ENCODE data around the gene ADAMTS14. TPM values are rescaled to one million over a fixed set of nuclear protein-coding genes. Genes with fewer than 3 reads are reported as not detected.
"Not testable (repeated sequence)": the region's sequence is repeated elsewhere in the genome, so short reads cannot be mapped to it uniquely, and the experiment has no call there.

Gene ADAMTS14
- total and polyA plus RNA-seq, 3 experiments from 2014 or later = 0.06 TPM; not detected in 2

DNA sequence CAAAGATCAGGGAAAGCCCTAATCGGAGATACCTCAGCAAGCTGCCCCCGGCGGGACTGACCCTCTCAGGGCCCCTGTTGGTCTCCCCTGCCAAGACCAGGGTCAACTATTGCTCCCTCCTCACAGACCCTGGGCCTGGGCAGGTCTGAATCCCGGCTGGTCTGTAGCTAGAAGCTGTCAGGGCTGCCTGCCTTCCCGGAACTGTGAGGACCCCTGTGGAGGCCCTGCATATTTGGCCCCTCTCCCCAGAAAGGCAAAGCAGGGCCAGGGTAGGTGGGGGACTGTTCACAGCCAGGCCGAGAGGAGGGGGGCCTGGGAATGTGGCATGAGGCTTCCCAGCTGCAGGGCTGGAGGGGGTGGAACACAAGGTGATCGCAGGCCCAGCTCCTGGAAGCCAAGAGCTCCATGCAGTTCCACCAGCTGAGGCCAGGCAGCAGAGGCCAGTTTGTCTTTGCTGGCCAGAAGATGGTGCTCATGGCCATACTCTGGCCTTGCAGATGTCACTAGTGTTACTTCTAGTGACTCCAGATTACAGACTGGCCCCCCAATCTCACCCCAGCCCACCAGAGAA lies 88.8 kb downstream of the ADAMTS14 start:
- ChIA-PET POLR2A (no interaction called here), CTCF (interaction anchor here (1.6 to 8.2 kb wide), 3 partner anchors 201 to 299 kb away, joined by 3 to 87 read pairs (median 81); no protein-coding TSS in a partner anchor)
- H3K9me3 Mint-ChIP-seq = peaks cover 0 to 9% (median 2%) of the 10 kb centered on the region in 5 donors

DNA sequence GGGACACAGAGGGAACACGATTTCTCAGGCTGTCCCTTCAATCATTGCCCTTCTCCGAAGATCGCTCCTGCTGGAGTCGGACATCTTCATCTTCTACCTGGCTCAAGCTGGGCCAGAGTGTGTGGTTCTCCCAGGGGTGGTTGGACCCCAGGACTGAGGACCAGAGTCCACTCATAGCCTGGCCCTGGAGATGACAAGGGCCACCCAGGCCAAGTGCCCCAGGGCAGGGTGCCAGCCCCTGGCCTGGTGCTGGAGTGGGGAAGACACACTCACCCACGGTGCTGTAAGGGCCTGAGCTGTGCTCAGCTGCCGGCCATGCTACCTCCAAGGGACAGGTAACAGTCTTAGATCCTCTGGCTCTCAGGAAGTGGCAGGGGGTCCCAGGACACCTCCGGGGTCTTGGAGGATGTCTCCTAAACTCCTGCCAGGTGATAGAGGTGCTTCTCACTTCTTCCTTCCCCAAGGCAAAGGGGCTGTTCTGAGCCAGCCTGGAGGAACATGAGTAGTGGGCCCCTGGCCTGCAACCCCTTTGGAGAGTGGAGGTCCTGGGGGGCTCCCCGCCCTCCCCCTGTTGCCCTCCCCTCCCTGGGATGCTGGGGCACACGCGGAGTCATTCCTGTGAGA lies 89.5 kb downstream of the ADAMTS14 start:
- H3K27me3 Mint-ChIP-seq = peaks cover 7 to 9% of the 10 kb centered on the region in 2 donors
- Histone ChIP-seq H3K27me3 (ENCODE audit: insufficient read depth, low read length, poor library complexity, severe bottlenecking) (no peaks in the 10 kb centered on the region), H3K4me1 (ENCODE audit: insufficient read depth, low read length) (peaks cover 7% of the 10 kb centered on the region), H3K9me3 (ENCODE audit: low read length) (no peaks in the 10 kb centered on the region), H3K4me3 (ENCODE audit: low read length) (no peak overlapping the region), H3K27ac (ENCODE audit: low read depth, low read length) (no peak overlapping the region), H3K36me3 (ENCODE audit: insufficient read depth, low read length) (no peaks in the 10 kb centered on the region)
- DNase-seq = no peak
- CTCF ChIA-PET = interaction anchor here (1.6 to 8.2 kb wide), 3 partner anchors 202 to 300 kb away, joined by 3 to 87 read pairs (median 81); no protein-coding TSS in a partner anchor
- H3K4me1 Mint-ChIP-seq = peaks cover 7 to 9% (median 8%) of the 10 kb centered on the region in 3 donors
- H3K4me3 Mint-ChIP-seq = no peak overlapping the region
- H3K9me3 Mint-ChIP-seq = peaks cover 0 to 12% (median 2%) of the 10 kb centered on the region in 5 donors
- H3K27ac Mint-ChIP-seq = peak overlapping the region in 1 of 8 donors; percentile 34
- POLR2A ChIA-PET = no interaction called here
- peaks cover 0 to 4% (median 1%) of the 10 kb centered on the region in 3 donors for H3K36me3 Mint-ChIP-seq

More for the DNA sequence above, 88.8 kb downstream of the ADAMTS14 start:
- peaks cover 5 to 9% of the 10 kb centered on the region in 2 donors for H3K27me3 Mint-ChIP-seq
- no peaks in the 10 kb centered on the region for H3K9me3 ChIP-seq (ENCODE audit: low read length)
- H3K4me3 Mint-ChIP-seq = no peak overlapping the region
- H3K36me3 ChIP-seq (ENCODE audit: insufficient read depth, low read length) = no peaks in the 10 kb centered on the region
- peaks cover 7 to 9% (median 8%) of the 10 kb centered on the region in 3 donors for H3K4me1 Mint-ChIP-seq
- peaks cover 0 to 1% (median 0%) of the 10 kb centered on the region in 3 donors for H3K36me3 Mint-ChIP-seq
- no peak overlapping the region for H3K4me3 ChIP-seq (ENCODE audit: low read length)
- no peak overlapping the region for H3K27ac ChIP-seq (ENCODE audit: low read depth, low read length)
- DNase-seq = no peak
- no peaks in the 10 kb centered on the region for H3K27me3 ChIP-seq (ENCODE audit: insufficient read depth, low read length, poor library complexity, severe bottlenecking)
- peaks cover 7% of the 10 kb centered on the region for H3K4me1 ChIP-seq (ENCODE audit: insufficient read depth, low read length)
- peak overlapping the region in 1 of 8 donors; percentile 92 for H3K27ac Mint-ChIP-seq

DNA sequence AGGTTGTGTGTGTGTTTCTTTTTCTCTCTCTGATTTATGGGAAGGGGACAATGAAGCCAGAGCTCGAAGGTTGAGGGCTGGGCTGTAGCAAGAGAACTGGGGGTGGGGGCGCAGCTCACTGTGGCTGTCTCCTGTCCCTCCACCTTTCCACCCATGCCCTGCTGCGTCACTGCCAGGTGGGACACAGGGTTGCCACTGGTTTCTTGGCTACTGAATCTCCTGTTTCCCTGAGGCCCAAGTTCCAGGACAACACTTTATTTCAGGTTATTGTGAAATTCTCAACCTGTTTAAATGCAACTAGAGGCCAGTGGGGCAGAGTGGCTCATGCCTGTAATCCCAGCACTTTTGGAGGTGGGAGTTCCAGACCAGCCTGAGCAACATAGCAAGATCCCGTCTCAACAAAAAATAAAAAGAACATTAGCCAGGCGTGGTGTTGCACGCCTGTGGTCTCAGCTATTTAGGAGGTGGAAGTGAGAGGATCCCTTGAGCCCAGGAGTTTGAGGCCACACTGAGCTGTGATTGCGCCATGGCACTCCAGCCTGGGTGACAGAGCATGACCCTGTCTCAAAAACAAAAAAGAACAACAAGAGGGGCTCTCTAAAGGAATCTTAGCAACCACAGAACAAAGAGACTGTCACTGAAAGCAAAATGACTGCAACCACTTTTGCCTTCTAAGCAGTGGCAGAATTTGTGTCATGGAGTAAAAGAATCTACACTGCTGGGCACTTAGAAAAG lies 90.3 kb downstream of the ADAMTS14 start:
- no peak overlapping the region for H3K27ac Mint-ChIP-seq
- no peak overlapping the region for H3K27ac ChIP-seq (ENCODE audit: low read depth, low read length)
- ChIA-PET CTCF (interaction anchor here (7.4 to 8.2 kb wide), 2 partner anchors 203 to 212 kb away, joined by 81 to 87 read pairs; no protein-coding TSS in a partner anchor), POLR2A (no interaction called here)
- peaks cover 7% of the 10 kb centered on the region for H3K4me1 ChIP-seq (ENCODE audit: insufficient read depth, low read length)
- H3K4me3 ChIP-seq (ENCODE audit: low read length) = no peak overlapping the region
- no peaks in the 10 kb centered on the region for H3K27me3 ChIP-seq (ENCODE audit: insufficient read depth, low read length, poor library complexity, severe bottlenecking)
- H3K36me3 ChIP-seq (ENCODE audit: insufficient read depth, low read length) = no peaks in the 10 kb centered on the region
- peaks cover 0 to 14% (median 2%) of the 10 kb centered on the region in 5 donors for H3K9me3 Mint-ChIP-seq
- peaks cover 7 to 9% (median 8%) of the 10 kb centered on the region in 3 donors for H3K4me1 Mint-ChIP-seq
- H3K36me3 Mint-ChIP-seq = peaks cover 0 to 5% (median 1%) of the 10 kb centered on the region in 3 donors
- DNase-seq = no peak
- H3K9me3 ChIP-seq (ENCODE audit: low read length) = no peaks in the 10 kb centered on the region
- no peak overlapping the region for H3K4me3 Mint-ChIP-seq
- peaks cover 9% of the 10 kb centered on the region in 2 donors for H3K27me3 Mint-ChIP-seq

DNA sequence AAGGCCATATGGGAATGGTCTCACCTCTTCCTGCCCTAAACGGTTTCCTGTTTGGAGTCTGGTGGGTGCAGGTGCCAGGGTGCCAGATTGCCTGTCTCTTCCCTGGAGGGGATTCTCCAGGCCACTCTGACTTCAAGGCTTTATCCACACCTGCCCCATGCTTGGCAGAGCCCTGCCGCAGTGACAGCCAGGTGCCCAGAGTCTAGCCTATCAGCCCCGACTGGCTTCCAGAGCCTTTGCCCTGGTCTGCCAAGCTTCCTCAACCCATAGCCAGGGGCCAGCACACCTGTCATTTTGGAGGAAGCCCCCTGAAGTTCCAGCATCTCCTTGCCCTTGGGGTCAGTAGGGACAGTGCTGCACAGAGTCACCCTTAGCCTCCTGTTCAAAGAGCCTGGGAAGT lies 91.3 kb downstream of the ADAMTS14 start:
- H3K36me3 Mint-ChIP-seq = peaks cover 0 to 5% (median 1%) of the 10 kb centered on the region in 3 donors
- H3K27ac Mint-ChIP-seq = no peak overlapping the region
- peaks cover 7% of the 10 kb centered on the region for H3K4me1 ChIP-seq (ENCODE audit: insufficient read depth, low read length)
- peaks cover 0 to 14% (median 2%) of the 10 kb centered on the region in 5 donors for H3K9me3 Mint-ChIP-seq
- CTCF ChIA-PET = interaction anchor here (8.2 kb wide), 1 partner anchor 204 kb away, joined by 81 read pairs; no protein-coding TSS in a partner anchor
- POLR2A ChIA-PET = no interaction called here
- peaks cover 9% of the 10 kb centered on the region in 2 donors for H3K27me3 Mint-ChIP-seq
- no peak overlapping the region for H3K27ac ChIP-seq (ENCODE audit: low read depth, low read length)
- H3K4me3 ChIP-seq (ENCODE audit: low read length) = no peak overlapping the region
- no peaks in the 10 kb centered on the region for H3K36me3 ChIP-seq (ENCODE audit: insufficient read depth, low read length)
- DNase-seq = no peak
- H3K27me3 ChIP-seq (ENCODE audit: insufficient read depth, low read length, poor library complexity, severe bottlenecking) = no peaks in the 10 kb centered on the region
- peaks cover 7 to 8% (median 7%) of the 10 kb centered on the region in 3 donors for H3K4me1 Mint-ChIP-seq
- H3K9me3 ChIP-seq (ENCODE audit: low read length) = no peaks in the 10 kb centered on the region
- no peak overlapping the region for H3K4me3 Mint-ChIP-seq

DNA sequence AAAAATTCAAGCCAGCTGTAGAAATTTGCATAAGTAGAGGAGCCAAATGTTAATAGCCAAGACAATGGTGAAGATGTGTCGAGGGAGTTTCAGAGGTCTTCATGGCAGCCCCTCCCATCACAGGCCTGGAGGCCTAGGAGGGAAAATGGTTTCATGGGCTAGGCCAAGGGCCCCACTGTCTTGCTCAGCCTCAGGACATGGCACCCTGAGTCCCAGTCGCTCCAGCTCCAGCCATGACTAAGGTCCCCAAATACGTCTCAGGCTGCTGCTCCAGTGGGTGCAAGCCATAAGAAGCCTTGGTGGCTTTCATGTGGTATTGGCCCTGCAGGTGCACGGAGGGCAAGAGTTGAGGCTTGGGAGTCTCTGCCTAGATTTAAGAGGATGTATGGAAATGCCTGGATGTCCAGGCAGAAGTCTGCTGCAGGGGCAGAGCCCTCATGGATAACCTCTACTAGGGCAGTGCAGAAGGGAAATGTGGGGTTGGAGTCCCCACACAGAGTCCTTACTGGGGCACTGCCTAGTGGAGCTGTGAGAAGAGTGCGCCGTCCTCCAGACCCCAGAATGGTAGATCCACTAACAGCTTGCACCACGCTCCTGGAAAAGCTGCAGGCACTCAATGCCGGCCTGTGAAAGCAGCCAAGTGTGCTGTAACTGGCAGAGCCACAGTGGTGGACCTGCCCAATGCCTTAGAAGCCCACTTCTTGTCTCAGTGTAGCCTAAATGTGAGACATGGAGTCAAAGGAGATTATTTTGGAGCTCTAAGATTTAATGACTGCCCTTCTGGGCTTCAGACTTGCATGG lies 93.7 kb downstream of the ADAMTS14 start:
- Mint-ChIP-seq H3K9me3 (peaks cover 0 to 14% (median 2%) of the 10 kb centered on the region in 5 donors), H3K36me3 (peaks cover 0 to 5% (median 1%) of the 10 kb centered on the region in 3 donors), H3K4me3 (no peak overlapping the region), H3K4me1 (no peaks in the 10 kb centered on the region), H3K27me3 (peaks cover 4 to 7% of the 10 kb centered on the region in 2 donors), H3K27ac (no peak overlapping the region)
- ChIA-PET CTCF (no interaction called here), POLR2A (no interaction called here)
- Histone ChIP-seq H3K9me3 (ENCODE audit: low read length) (no peaks in the 10 kb centered on the region), H3K4me3 (ENCODE audit: low read length) (no peak overlapping the region), H3K27me3 (ENCODE audit: insufficient read depth, low read length, poor library complexity, severe bottlenecking) (no peaks in the 10 kb centered on the region), H3K36me3 (ENCODE audit: insufficient read depth, low read length) (no peaks in the 10 kb centered on the region), H3K4me1 (ENCODE audit: insufficient read depth, low read length) (no peaks in the 10 kb centered on the region), H3K27ac (ENCODE audit: low read depth, low read length) (no peak overlapping the region)
- DNase-seq = no peak

DNA sequence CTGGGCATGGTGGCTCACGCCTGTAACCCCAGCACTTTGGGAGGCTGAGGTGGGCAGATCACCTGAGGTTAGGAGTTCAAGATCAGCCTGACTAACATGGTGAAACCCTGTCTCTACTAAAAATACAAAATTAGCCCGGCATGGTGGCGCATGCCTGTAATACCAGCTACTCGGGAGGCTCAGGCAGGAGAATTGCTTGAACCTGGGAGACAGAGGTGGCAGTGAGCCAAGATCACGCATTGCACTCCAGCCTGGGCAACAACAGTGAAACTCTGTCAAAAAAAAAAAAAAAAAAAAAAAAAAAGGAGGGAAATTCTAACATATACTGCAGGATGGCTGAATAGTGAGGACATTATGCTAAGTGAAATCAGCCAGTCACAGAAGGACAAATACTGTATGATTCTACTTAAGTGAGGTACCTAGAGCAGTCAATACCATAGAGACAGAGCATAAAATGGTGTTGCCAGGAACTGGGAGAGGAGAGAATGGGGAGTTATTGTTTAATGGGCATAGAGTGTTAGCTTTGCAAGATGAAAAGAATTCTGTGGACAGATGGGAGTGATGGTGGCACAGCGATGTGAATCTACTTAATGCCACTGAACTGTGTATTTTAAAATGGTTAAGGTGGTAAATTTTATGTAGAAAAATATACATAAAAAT lies 95.8 kb downstream of the ADAMTS14 start:
- H3K27me3 ChIP-seq (ENCODE audit: insufficient read depth, low read length, poor library complexity, severe bottlenecking); H3K4me3 ChIP-seq (ENCODE audit: low read length); H3K36me3 ChIP-seq (ENCODE audit: insufficient read depth, low read length); H3K27ac ChIP-seq (ENCODE audit: low read depth, low read length); H3K27ac Mint-ChIP-seq; H3K4me1 ChIP-seq (ENCODE audit: insufficient read depth, low read length); H3K36me3 Mint-ChIP-seq; DNase-seq; H3K4me1 Mint-ChIP-seq; H3K4me3 Mint-ChIP-seq; H3K9me3 ChIP-seq (ENCODE audit: low read length); H3K27me3 Mint-ChIP-seq: not testable (repeated sequence)
- ChIA-PET POLR2A (interaction anchor here (0.5 kb wide), 1 partner anchor 92 kb away, joined by 4 read pairs; no protein-coding TSS in a partner anchor), CTCF (interaction anchor here (1.0 kb wide), 1 partner anchor 35 kb away, joined by 4 read pairs; no protein-coding TSS in a partner anchor)
- peaks cover 0 to 14% (median 2%) of the 10 kb centered on the region in 5 donors for H3K9me3 Mint-ChIP-seq

DNA sequence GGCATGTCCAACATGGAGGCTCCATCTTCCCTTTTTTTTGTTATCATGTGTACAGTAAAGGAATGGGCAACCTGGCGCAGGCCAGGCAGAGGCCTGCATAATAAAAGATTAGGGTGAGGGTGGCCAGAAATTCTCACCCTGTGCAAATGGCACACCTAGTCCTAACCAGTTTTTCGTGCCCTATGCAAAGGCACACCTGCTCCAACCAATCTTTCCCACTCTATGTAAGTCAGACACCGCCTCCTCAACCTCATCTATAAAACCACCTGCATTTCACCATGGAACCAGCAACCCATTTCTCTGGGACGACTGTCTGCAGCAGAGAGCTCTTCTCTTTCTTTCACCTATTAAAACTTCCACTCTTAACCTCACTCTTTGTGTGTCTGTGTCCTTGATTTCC lies 96.8 kb downstream of the ADAMTS14 start:
- Histone ChIP-seq H3K4me1 (ENCODE audit: insufficient read depth, low read length) (no peaks in the 10 kb centered on the region), H3K9me3 (ENCODE audit: low read length) (no peaks in the 10 kb centered on the region), H3K27me3 (ENCODE audit: insufficient read depth, low read length, poor library complexity, severe bottlenecking) (no peaks in the 10 kb centered on the region), H3K27ac (ENCODE audit: low read depth, low read length) (no peak overlapping the region), H3K4me3 (ENCODE audit: low read length) (no peak overlapping the region), H3K36me3 (ENCODE audit: insufficient read depth, low read length) (no peaks in the 10 kb centered on the region)
- Mint-ChIP-seq H3K4me1 (no peaks in the 10 kb centered on the region), H3K9me3 (peaks cover 0 to 14% (median 2%) of the 10 kb centered on the region in 5 donors), H3K27ac (no peak overlapping the region), H3K36me3 (peaks cover 0 to 5% (median 1%) of the 10 kb centered on the region in 3 donors), H3K27me3 (peaks cover 0 to 4% of the 10 kb centered on the region in 2 donors), H3K4me3 (no peak overlapping the region)
- no peak for DNase-seq
- ChIA-PET CTCF (no interaction called here), POLR2A (no interaction called here)

All from CD8-positive, alpha-beta memory T cell (primary cell).